HepG2 (cell line): Measurements from ENCODE around the gene FGD3. TPM values are rescaled to one million over a fixed set of nuclear protein-coding genes. Genes with fewer than 3 reads are reported as not detected.

Source experiments
- ATAC-seq: fragments of 200-7000 bp; cut with Tn5 transposase; 3 replicates; pipeline ENCODE4 v1.9.1; 2020; ENCODE audit warnings: mild to moderate bottlenecking, moderate library complexity
- BruUV-seq: library from RNA; stranded (reverse); fragments of 400-500 nt; replicated peaks from 2 replicates; lab custom pipeline; 2021; lab: Mats Ljungman, UMichigan
- CTCF ChIA-PET: fragments of 300-600 bp; formaldehyde crosslinking; extraction: SDS; loops from one replicate; lab custom pipeline; 2021; ENCODE audit warnings: low total read pairs, inconsistent platforms, low intra/inter-chr PET ratio; lab: Yijun Ruan, JAX
- POLR2A ChIA-PET: fragments of 350-600 bp; sonication (Branson Sonifier 250); formaldehyde crosslinking; loops from one replicate; lab custom pipeline; 2020; ENCODE audit warnings: antibody characterized with exemption, inconsistent platforms; lab: Yijun Ruan, JAX
- DNase-seq: peaks from one replicate; pipeline ENCODE4 v3.0.0-alpha.2; 2015; ENCODE audit warnings: low spot score
- FAIRE-seq: peaks from 3 replicates; lab custom pipeline; 2011; peaks lifted over from hg19 to GRCh38; lab: Jason Lieb, UNC
- H2AFZ ChIP-seq: one replicate; pipeline ENCODE4 v1.6.1; 2011; ENCODE audit warnings: low read length, inconsistent platforms
- H3K27ac ChIP-seq: fragments of 300-600 bp; 3 replicates; pipeline ENCODE4 v1.8.0; 2011; ENCODE audit warnings: mixed run types, mild to moderate bottlenecking, mixed read lengths, low read length, inconsistent platforms; ENCODE audit not compliant: insufficient read depth; ENCODE audit errors: extremely low read length
- H3K27me3 ChIP-seq, 2 experiments: fragments of 200-600 bp in 1 of 2; 2 replicates in 1 of 2; 3 replicates in 1 of 2; pipeline versions ENCODE4 v1.6.0 to v1.8.0; 2011; ENCODE audit warnings: low read length in 2 of 2, mild to moderate bottlenecking in 2 of 2, moderate library complexity in 2 of 2, inconsistent platforms in 1 of 2; ENCODE audit not compliant: insufficient read depth in 2 of 2, control insufficient read depth in 1 of 2
- H3K36me3 ChIP-seq, 2 experiments: fragments of 200-600 bp in 1 of 2; replicated peaks in 1 of 2; 2 replicates in 1 of 2; 3 replicates in 1 of 2; pipeline versions ENCODE4 v1.5.1 to v1.8.0; 2011; ENCODE audit warnings: low read length in 2 of 2, inconsistent platforms in 1 of 2; ENCODE audit not compliant: insufficient read depth in 2 of 2, control insufficient read depth in 1 of 2
- H3K4me1 ChIP-seq: 2 replicates; pipeline ENCODE4 v1.5.1; 2012; ENCODE audit warnings: low read length, inconsistent platforms; ENCODE audit not compliant: insufficient read depth
- H3K4me2 ChIP-seq: 2 replicates; pipeline ENCODE4 v1.6.0; 2011; ENCODE audit warnings: low read depth, low read length, inconsistent platforms
- H3K4me3 ChIP-seq, 3 experiments: fragments of 200-600 bp in 1 of 3; sonication (generic), shearing (Covaris generic) in 1 of 3; replicated peaks in 1 of 3; 2 replicates each; pipeline ENCODE4 v1.5.1; 2011 to 2016; ENCODE audit warnings: low read length in 3 of 3, inconsistent platforms in 2 of 3, low read depth in 2 of 3, mild to moderate bottlenecking in 2 of 3, control low read depth in 1 of 3, mixed read lengths in 1 of 3; ENCODE audit not compliant: insufficient read depth in 1 of 3
- H3K79me2 ChIP-seq: one replicate; pipeline ENCODE4 v1.6.1; 2011; ENCODE audit warnings: low read length, inconsistent platforms; ENCODE audit not compliant: insufficient read depth
- H3K9ac ChIP-seq: 2 replicates; pipeline ENCODE4 v1.6.0; 2011; ENCODE audit warnings: mild to moderate bottlenecking, low read depth, low read length, inconsistent platforms; ENCODE audit not compliant: insufficient read depth
- H3K9me3 ChIP-seq: 2 replicates; pipeline ENCODE4 v1.5.1; 2012; ENCODE audit warnings: mild to moderate bottlenecking, low read length
- H4K20me1 ChIP-seq: 2 replicates; pipeline ENCODE4 v1.6.0; 2011; ENCODE audit warnings: inconsistent platforms, mild to moderate bottlenecking, low read length, moderate library complexity; ENCODE audit not compliant: insufficient read depth
- CTCF ChIP-seq: sonication (generic); formaldehyde crosslinking; IDR thresholded peaks from 2 replicates; pipeline ENCODE4 v1.5.0; 2020; ENCODE audit warnings: mild to moderate bottlenecking, missing genetic modification reagents, moderate library complexity
- ELF1 ChIP-seq: sonication (generic); formaldehyde crosslinking; IDR thresholded peaks from 2 replicates; pipeline ENCODE4 v1.4.0; 2020; ENCODE audit warnings: missing genetic modification reagents
- ELF3 ChIP-seq: IDR thresholded peaks from 2 replicates; pipeline ENCODE4 v1.6.1; 2016; ENCODE audit warnings: missing genetic modification reagents, missing compliant biosample characterization
- FOXA1 ChIP-seq, 2 experiments: fragments of 450-650 bp in 1 of 2; sonication (generic) in 1 of 2; formaldehyde crosslinking in 1 of 2; IDR thresholded peaks; 2 replicates each; pipeline versions ENCODE4 v1.4.0 to v1.6.1; 2016 to 2020; ENCODE audit warnings: missing genetic modification reagents in 1 of 2
- KLF15 ChIP-seq: sonication (generic); formaldehyde crosslinking; IDR thresholded peaks from 2 replicates; pipeline ENCODE4 v1.8.1; 2023; ENCODE audit warnings: borderline replicate concordance, mild to moderate bottlenecking, inconsistent platforms, missing genetic modification reagents, mixed read lengths
- MXD4 ChIP-seq: IDR thresholded peaks from 2 replicates; pipeline ENCODE4 v1.6.1; 2016; ENCODE audit warnings: mild to moderate bottlenecking, missing biosample characterization, missing genetic modification reagents
- STAG1 ChIP-seq: sonication (generic); formaldehyde crosslinking; IDR thresholded peaks from 2 replicates; pipeline ENCODE4 v1.4.0; 2020; ENCODE audit warnings: missing genetic modification reagents
- THAP11 ChIP-seq: IDR thresholded peaks from 2 replicates; pipeline ENCODE4 v1.6.1; 2016; ENCODE audit warnings: missing biosample characterization, missing genetic modification reagents
- ZBTB39 ChIP-seq: sonication (generic); formaldehyde crosslinking; IDR thresholded peaks from 2 replicates; pipeline ENCODE4 v1.5.0; 2020; ENCODE audit warnings: missing genetic modification reagents
- ZFP1 ChIP-seq: IDR thresholded peaks from 2 replicates; pipeline ENCODE4 v1.6.1; 2016
- ZNF441 ChIP-seq: sonication (generic); formaldehyde crosslinking; IDR thresholded peaks from 2 replicates; pipeline ENCODE4 v1.7.0; 2021; ENCODE audit warnings: missing genetic modification reagents, borderline replicate concordance
- ZNF619 ChIP-seq: sonication (generic); formaldehyde crosslinking; IDR thresholded peaks from 2 replicates; pipeline ENCODE4 v1.4.0; 2020; ENCODE audit warnings: mild to moderate bottlenecking, missing genetic modification reagents
- whole genome bisulfite sequencing: methylation state at CpG from one replicate; pipeline ENCODE4 v1.1.6; 2017; ENCODE audit warnings: low lambda C conversion rate; 5-methylcytosine and 5-hydroxymethylcytosine counted together
- in situ Hi-C: cut with HindIII; loops from 2 replicates; pipeline ENCODE4 v1.10.0; 2017; ENCODE audit warnings: low pct_unique_long_range_greater_than_20kb; ENCODE audit not compliant: extremely low pct_ligation_motif_present
- intact Hi-C: fragments of 100-400 bp; cut with micrococcal nuclease; formaldehyde crosslinking; loops from one replicate; pipeline ENCODE4 v1.10.0; 2022; ENCODE audit not compliant: unreplicated experiment
- polyA plus RNA-seq, 8 experiments: library from polyadenylated mRNA; depleted of rRNA in 3 of 8; stranded (reverse) in 7 of 8; unstranded in 1 of 8; fragments of >200 nt; fragmentation: Illumina TruSeq in 4 of 8; extraction: Trizol in 4 of 8; gene quantifications; 2 replicates each; pipeline versions ENCODE4 v1.2.1 to v1.2.3, GENCODE V29; 2011 to 2016; ENCODE audit warnings: low read depth in 4 of 8, missing spikeins in 1 of 8, mixed read lengths in 1 of 8; ENCODE audit not compliant: insufficient read depth in 1 of 8
- total RNA-seq, 5 experiments: library from RNA; depleted of rRNA; stranded (reverse); fragments of >200 nt; fragmentation: Illumina TruSeq; extraction: Trizol; gene quantifications; 2 replicates each; pipeline ENCODE4 v1.2.3, GENCODE V29; 2016; ENCODE audit warnings: low read depth in 1 of 5
- TF ChIP-seq, protein P1 (sequence below): sonication (generic); formaldehyde crosslinking; IDR thresholded peaks from 2 replicates; pipeline ENCODE4 v1.5.0; 2020; ENCODE audit warnings: mild to moderate bottlenecking, missing genetic modification reagents

Gene FGD3
- total and polyA plus RNA-seq, 2 of the 13 experiments (the other 11 are each of a cell fraction or from before 2014, with no cell fraction given) = 0.53 to 1.1 TPM

GRCh38 chr9:93035106-93035660 is 87.9 kb downstream of the FGD3 start (continued):
- TF ChIP-seq ZBTB39 (CRISPR knock-in tag) (no peak), THAP11 (CRISPR knock-in tag) (no peak), KLF15 (CRISPR knock-in tag) (no peak), ELF1 (CRISPR knock-in tag) (no peak), ZFP1 (CRISPR knock-in tag) (no peak), ZNF619 (no peak), ZNF441 (CRISPR knock-in tag) (no peak), ELF3 (CRISPR knock-in tag) (no peak)

- no peak overlapping the region for H3K27ac ChIP-seq
- H3K36me3 ChIP-seq = no peaks in the 10 kb centered on the region
- H3K4me1 ChIP-seq = peaks cover 13% of the 10 kb centered on the region
- no peak overlapping the region for H3K4me2 ChIP-seq
- POLR2A ChIA-PET = no interaction called here
- intact Hi-C loops (loop anchor here (2.0 kb wide), 1 partner anchor 73 kb away; no protein-coding TSS in a partner anchor), in situ Hi-C loops (no loop called here)
- H3K27me3 ChIP-seq = 0 out of 5 replicates have a peak, but pooled peaks cover 0 to 3% of the 10 kb centered on the region in 2 experiments
- BruUV-seq = no TSS peak
- no peaks in the 10 kb centered on the region for H4K20me1 ChIP-seq
- CTCF ChIA-PET = no interaction called here
- 67% methylated on average over 6 of the region's 13 CpGs for WGBS
- TF ChIP-seq MXD4 (CRISPR knock-in tag) = no peak
- TF ChIP-seq, protein P1, sequence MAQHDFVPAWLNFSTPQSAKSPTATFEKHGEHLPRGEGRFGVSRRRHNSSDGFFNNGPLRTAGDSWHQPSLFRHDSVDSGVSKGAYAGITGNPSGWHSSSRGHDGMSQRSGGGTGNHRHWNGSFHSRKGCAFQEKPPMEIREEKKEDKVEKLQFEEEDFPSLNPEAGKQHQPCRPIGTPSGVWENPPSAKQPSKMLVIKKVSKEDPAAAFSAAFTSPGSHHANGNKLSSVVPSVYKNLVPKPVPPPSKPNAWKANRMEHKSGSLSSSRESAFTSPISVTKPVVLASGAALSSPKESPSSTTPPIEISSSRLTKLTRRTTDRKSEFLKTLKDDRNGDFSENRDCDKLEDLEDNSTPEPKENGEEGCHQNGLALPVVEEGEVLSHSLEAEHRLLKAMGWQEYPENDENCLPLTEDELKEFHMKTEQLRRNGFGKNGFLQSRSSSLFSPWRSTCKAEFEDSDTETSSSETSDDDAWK (CRISPR knock-in tag) = no peak
- TF ChIP-seq STAG1 (CRISPR knock-in tag) = 0 out of 2 replicates have a peak, but pooled peaks have one; percentile 16
- no peak for TF ChIP-seq FOXA1 (IDR thresholded peaks at IDR 0.05)
- TF ChIP-seq FOXA1 (CRISPR knock-in tag; IDR thresholded peaks at IDR 0.05) = peak; percentile 45; the same call in 1 of the 2 replicates
- TF ChIP-seq CTCF = peak; percentile 43
- H3K4me3 ChIP-seq = no peak overlapping the region
- peak; percentile 40 for ATAC-seq
- H2AFZ ChIP-seq = no peak overlapping the region
- no peaks in the 10 kb centered on the region for H3K79me2 ChIP-seq
- no peak overlapping the region for H3K9ac ChIP-seq
- DNase-seq = no peak
- H3K9me3 ChIP-seq = no peaks in the 10 kb centered on the region
- FAIRE-seq = no peak
These were observed 88.6 kb downstream of the FGD3 start for GRCh38 chr9:93035821-93036351.
